Muscle layer of duodenum (tissue), 2 donors: ENCODE results near the gene MPHOSPH9.

ENCODE experiments used
- H3K27ac ChIP-seq: one replicate; pipeline ENCODE4 v1.7.0; 2013; ENCODE audit warnings: mild to moderate bottlenecking, low read length
- H3K27me3 ChIP-seq: one replicate; pipeline ENCODE4 v1.7.0; 2013; ENCODE audit warnings: low read depth, mild to moderate bottlenecking, control low read depth, low read length
- H3K36me3 ChIP-seq, 2 donors: one replicate each; pipeline ENCODE4 v1.7.0; 2013; ENCODE audit warnings: low read length in 2 of 2, control low read depth in 1 of 2, mild to moderate bottlenecking in 1 of 2; ENCODE audit not compliant: insufficient read depth in 2 of 2, control insufficient read depth in 1 of 2
- H3K4me1 ChIP-seq, 2 donors: one replicate each; pipeline ENCODE4 v1.7.0; 2013; ENCODE audit warnings: low read length in 2 of 2, mild to moderate bottlenecking in 2 of 2, control low read depth in 1 of 2, moderate library complexity in 1 of 2; ENCODE audit not compliant: insufficient read depth in 2 of 2, control insufficient read depth in 1 of 2
- H3K4me3 ChIP-seq, 2 donors: one replicate each; pipeline ENCODE4 v1.7.0; 2013; ENCODE audit warnings: low read length in 2 of 2, low read depth in 1 of 2, mild to moderate bottlenecking in 1 of 2
- H3K9me3 ChIP-seq, 2 donors: one replicate each; pipeline ENCODE4 v1.7.0; 2013; ENCODE audit warnings: low read length in 2 of 2, control low read depth in 1 of 2, mild to moderate bottlenecking in 1 of 2; ENCODE audit not compliant: control insufficient read depth in 1 of 2
- donor health status: healthy.

Gene MPHOSPH9

DNA sequence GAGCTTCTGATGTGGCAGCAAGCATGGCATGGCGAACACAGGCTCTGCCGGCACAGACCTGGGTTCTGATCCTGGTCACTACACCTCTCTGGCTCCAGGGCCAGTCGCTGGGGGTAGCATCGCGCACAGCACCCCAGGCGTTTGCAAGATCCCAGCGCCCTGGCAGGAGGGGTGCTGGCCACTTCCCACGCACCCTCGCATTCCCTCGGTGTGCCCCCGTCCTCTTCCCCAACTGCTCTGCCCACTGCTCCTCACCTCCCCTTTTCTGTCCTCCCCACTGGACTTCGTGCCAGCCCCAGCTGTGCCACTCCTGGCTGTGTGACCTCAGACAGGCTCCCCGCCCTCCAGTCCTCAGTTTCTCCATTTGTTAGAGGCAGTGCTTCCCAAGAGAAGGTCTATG is 35.9 kb upstream of the MPHOSPH9 start:
- Histone ChIP-seq H3K27me3 (no peaks in the 10 kb centered on the region), H3K4me3 (peak overlapping the region; percentile 46 to 81), H3K9me3 (no peaks in the 10 kb centered on the region), H3K27ac (no peak overlapping the region), H3K4me1 (peaks cover 0 to 36% of the 10 kb centered on the region in 2 donors), H3K36me3 (peaks cover 0 to 29% of the 10 kb centered on the region in 2 donors)

DNA sequence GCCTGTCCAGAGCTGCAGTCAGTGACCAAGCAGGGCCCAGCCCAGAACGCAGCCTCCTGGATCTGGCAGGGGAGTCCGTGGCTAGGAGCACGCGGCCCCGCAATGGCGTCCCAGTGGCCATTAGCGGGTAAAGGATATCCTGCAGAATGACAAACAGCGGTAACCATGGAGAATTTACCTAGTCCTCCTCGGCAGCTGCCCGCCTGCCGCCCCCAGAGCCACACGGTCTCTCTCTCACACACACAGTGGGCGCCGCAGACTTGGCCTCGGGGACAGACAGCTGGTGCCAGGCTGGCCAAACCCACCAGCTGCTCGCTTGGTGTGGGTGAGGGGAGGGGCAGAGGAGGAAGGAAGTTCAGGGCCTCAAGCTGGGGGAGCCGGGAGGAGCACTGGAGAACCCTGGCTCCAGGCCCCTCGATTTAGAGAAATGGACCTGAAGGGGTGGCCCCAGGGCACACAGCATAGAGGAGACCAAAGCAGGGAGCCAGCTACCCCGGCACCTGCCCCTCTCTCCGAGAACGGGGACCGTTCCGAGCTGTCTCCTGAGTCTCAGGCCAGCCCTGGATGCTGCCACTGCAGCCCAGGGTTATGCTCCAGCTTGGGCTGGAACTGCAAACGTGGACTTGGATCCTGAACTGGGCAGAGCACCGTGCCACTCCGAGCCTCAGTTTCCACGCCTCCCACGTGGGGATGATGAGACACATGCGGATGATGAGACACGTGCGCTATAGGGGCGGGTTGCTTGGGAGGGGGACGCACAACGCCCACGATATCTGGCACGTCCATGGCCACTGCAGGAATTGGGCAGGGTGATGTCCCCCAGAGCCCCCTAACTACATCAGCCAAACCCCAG is 35.3 kb upstream of the MPHOSPH9 start:
- Histone ChIP-seq H3K27ac (peak overlapping the region; percentile 39), H3K36me3 (peaks cover 2 to 35% of the 10 kb centered on the region in 2 donors), H3K9me3 (no peaks in the 10 kb centered on the region), H3K27me3 (no peaks in the 10 kb centered on the region), H3K4me3 (peak overlapping the region in 1 of 2 donors; percentile 19), H3K4me1 (peaks cover 0 to 36% of the 10 kb centered on the region in 2 donors)

DNA sequence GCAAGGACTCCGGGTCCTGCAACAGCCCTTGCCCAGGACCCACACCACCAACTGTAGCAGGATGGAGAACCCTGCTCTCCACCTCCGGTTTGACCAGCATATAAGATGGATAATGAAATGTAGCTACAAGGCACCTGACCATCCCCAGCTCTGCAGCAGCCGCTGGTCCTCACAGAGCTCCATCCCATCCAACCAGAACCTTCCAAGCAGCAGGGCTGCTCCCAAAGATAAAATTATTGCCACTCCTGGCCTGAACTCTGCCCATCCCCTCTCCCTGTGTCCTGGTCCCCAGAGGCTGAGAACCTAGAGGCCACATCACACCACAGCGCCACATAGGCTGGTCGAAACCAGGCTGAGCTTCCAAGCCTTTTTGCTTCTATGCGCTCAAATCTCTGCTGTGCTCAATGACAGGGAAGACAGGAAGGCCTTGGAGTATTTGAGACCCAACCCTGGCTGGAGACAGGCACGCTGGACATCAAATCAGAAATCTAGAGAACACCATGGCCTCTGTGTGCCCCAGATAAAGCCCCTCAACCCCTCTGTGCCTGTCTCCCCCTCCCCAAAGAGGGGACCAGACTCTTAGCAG is 34.5 kb upstream of the MPHOSPH9 start:
- Histone ChIP-seq H3K36me3 (peaks cover 4 to 36% of the 10 kb centered on the region in 2 donors), H3K4me3 (no peak overlapping the region), H3K27ac (peak overlapping the region; percentile 39), H3K4me1 (peaks cover 0 to 35% of the 10 kb centered on the region in 2 donors), H3K27me3 (no peaks in the 10 kb centered on the region), H3K9me3 (no peaks in the 10 kb centered on the region)

DNA sequence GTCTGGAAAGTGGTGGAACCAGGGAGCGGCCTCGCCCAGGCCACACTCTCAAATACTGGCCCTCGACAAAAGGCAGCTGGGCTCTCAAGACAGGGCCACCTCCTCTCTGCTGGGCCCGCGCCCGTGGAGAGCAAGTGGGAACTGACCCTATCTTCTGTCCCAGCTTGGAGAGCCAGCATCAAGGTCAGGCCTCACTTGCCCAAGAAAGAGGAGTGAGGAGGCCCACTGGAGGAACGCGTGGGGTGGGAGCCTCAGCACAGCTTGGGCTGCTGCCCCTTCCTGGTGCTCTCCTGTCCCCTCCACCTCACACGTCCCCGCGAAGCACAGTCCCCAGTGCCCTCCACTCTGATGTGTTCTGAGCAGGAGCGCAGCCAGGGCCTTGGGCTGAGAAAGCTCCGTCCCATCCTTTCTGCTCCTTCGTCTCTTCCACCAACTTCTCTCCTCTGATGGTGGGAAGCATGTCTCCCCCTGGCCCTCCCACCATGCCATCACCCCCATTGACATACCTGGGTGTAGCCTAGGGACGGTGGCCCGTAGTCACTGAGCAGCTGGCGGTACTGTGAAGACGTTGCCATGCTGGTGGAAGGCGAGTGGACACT is 33.8 kb upstream of the MPHOSPH9 start:
- H3K27ac ChIP-seq, result no peak overlapping the region
- H3K4me3 ChIP-seq, result no peak overlapping the region
- H3K36me3 ChIP-seq, result peaks cover 8 to 37% of the 10 kb centered on the region in 2 donors
- H3K4me1 ChIP-seq, result peaks cover 0 to 30% of the 10 kb centered on the region in 2 donors
- H3K9me3 ChIP-seq, result no peaks in the 10 kb centered on the region
- no peaks in the 10 kb centered on the region for H3K27me3 ChIP-seq

DNA sequence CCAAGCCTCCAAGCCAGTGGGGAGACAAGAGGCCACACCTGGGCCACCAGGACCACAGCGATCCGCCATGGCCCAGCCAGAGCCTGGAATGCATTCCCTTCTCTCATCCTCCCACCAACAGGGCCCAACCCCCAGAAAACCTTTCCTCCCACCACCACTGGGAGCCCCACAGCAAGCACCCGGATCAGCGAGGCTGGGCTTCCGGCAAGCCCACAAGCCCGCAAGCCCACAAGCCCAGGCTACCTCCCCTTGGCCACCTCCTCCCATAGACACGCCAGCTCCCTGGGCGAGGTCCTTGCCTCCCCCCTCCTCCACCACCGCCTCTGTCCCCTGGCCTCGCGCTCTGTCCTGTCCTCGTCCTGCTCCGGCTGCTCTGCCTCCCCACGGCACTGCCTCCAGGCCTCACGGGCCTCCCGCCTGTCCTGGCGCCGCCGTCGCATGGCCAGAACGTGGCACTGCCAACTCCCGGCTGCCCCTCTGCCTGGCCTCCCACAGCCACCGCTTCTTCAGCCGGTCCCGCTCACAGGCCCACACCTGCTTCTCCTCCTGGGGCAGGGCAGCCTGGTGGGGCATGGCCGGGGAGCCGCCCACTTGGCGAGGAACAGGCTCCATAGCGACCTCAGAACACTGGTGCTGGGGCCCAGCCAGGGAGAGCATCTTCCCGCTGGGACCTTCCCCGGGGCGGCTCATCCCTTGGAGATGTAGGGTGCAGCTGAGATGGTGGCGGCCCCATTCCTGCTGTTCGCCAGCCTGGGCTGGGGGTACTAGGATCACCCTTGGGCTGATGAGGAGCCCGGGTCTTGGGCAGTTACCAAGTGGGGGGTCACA is 33.1 kb upstream of the MPHOSPH9 start:
- peaks cover 0 to 30% of the 10 kb centered on the region in 2 donors for H3K4me1 ChIP-seq
- H3K27ac ChIP-seq, result no peak overlapping the region
- no peaks in the 10 kb centered on the region for H3K9me3 ChIP-seq
- H3K4me3 ChIP-seq, result no peak overlapping the region
- no peaks in the 10 kb centered on the region for H3K27me3 ChIP-seq
- peaks cover 15 to 44% of the 10 kb centered on the region in 2 donors for H3K36me3 ChIP-seq

DNA sequence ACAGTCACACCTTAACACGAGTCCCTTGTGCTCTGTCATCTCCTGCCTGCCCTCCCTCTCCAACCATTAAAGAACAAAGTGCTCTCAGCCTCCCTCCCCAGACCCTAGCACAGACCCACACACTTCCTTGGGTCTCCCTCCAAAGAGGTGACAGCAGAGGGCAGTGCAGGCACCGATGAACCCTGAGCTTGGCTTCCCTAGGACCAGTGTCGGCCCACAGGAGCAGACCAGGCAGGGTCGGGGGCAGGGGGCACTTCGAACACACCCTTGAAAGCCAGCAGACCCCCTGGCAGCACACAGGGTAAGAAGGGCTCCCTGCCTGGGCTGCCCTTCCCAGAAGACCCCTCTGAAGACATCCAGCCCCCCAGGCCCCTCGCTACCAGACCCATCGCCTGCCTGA is 31.7 kb upstream of the MPHOSPH9 start:
- no peak overlapping the region for H3K27ac ChIP-seq
- no peaks in the 10 kb centered on the region for H3K9me3 ChIP-seq
- no peaks in the 10 kb centered on the region for H3K27me3 ChIP-seq
- peaks cover 0 to 20% of the 10 kb centered on the region in 2 donors for H3K4me1 ChIP-seq
- no peak overlapping the region for H3K4me3 ChIP-seq
- H3K36me3 ChIP-seq, result peaks cover 25 to 49% of the 10 kb centered on the region in 2 donors

DNA sequence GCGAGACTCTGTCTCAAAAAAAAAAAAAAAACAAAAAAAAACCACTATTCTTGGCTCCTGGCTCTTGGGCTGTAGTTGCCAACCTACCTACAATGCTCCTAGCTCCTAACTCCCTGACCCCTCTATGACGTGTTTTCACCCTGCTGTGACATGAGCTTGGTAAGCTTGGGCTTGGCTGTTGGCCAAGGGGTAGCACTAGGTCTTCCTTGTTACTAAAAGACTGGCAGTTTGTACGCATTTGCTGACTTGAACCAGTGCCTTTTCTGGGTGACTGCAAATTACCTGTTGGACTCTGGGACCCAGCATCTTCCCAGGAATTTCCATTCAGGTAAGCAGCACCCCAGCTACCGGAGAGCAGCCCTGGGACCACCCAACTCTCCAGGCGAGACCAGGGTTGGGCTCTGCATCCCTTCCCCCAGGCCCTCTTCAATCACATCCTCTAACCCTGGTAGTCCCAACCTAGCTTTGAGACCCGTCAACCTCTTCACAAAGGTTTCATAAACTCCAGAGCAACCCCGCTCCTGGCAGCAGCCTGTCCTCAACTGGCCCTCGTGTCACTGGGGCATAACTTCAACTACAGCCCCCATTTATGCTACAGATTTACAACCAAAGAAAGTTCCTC is 30.4 kb upstream of the MPHOSPH9 start:
- H3K4me3 ChIP-seq, result no peak overlapping the region
- H3K36me3 ChIP-seq, result peaks cover 35 to 61% of the 10 kb centered on the region in 2 donors
- no peaks in the 10 kb centered on the region for H3K9me3 ChIP-seq
- H3K27ac ChIP-seq, result no peak overlapping the region
- peaks cover 0 to 6% of the 10 kb centered on the region in 2 donors for H3K4me1 ChIP-seq
- H3K27me3 ChIP-seq, result no peaks in the 10 kb centered on the region

DNA sequence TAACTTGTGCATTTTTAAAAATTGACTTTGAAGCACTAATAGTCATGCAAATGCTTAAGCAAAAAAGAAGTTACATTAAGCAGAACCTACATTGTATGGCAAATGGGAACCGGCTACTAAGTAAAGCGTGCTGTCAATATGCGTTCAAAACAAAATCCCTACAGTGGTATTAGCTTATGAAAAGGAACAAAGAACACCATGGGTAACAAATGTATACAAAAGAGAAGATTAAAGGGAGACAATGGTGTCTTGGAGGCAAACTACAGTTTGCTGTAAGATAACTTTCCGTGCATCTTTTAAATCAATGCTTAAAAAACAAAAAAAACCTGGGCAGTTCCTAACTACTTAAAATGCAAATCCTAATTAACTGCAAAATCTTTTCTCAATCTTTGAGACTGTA is 28.3 kb upstream of the MPHOSPH9 start:
- no peak overlapping the region for H3K27ac ChIP-seq
- no peaks in the 10 kb centered on the region for H3K27me3 ChIP-seq
- H3K4me1 ChIP-seq, result no peaks in the 10 kb centered on the region
- H3K9me3 ChIP-seq, result no peaks in the 10 kb centered on the region
- H3K36me3 ChIP-seq, result peaks cover 41 to 73% of the 10 kb centered on the region in 2 donors
- no peak overlapping the region for H3K4me3 ChIP-seq

DNA sequence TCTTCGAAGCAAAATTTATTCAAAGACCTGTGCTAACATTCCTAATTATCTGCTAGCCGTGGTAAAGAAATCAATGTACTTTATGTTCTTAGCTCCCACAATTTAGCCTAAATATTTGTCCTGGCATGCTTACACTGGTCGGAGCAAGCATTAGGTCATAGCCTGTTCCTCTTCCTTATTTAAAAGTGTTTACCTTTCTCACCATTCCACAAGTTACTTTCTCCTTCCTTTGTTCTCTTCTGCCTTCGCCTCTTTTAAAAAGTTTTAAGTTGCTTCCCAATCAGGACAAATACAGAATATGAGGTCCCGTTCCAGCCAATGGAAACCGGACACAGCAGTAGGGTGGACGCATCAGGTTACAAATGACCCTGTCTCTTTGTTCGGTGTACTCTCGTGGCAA is 27.1 kb upstream of the MPHOSPH9 start:
- Histone ChIP-seq H3K27me3 (no peaks in the 10 kb centered on the region), H3K4me1 (no peaks in the 10 kb centered on the region), H3K27ac (no peak overlapping the region), H3K36me3 (peaks cover 45 to 76% of the 10 kb centered on the region in 2 donors), H3K4me3 (no peak overlapping the region), H3K9me3 (no peaks in the 10 kb centered on the region)

DNA sequence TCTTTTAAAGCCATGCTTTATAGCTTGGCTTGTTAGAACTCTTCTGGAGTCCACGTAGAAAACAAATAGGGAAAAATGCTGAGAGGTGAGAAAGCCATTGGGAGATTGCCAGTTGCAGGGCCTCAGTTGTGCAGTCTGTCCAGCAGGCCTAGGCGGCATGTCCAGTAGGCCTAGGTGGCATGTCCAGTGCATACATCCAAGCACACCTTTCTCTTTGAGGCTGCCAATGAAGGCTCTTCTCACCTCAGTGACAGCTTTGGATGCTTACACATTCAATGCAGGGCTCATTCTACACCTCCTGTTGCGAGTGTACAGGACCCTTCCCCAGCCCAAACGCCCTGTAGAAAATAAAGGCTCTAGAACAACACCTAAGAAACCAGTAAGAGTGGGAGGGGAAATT is 25.7 kb upstream of the MPHOSPH9 start:
- Histone ChIP-seq H3K27ac (no peak overlapping the region), H3K27me3 (no peaks in the 10 kb centered on the region), H3K4me3 (no peak overlapping the region), H3K9me3 (no peaks in the 10 kb centered on the region), H3K36me3 (peaks cover 50 to 79% of the 10 kb centered on the region in 2 donors), H3K4me1 (no peaks in the 10 kb centered on the region)
